ENCODE results near the gene PER2.

DNA sequence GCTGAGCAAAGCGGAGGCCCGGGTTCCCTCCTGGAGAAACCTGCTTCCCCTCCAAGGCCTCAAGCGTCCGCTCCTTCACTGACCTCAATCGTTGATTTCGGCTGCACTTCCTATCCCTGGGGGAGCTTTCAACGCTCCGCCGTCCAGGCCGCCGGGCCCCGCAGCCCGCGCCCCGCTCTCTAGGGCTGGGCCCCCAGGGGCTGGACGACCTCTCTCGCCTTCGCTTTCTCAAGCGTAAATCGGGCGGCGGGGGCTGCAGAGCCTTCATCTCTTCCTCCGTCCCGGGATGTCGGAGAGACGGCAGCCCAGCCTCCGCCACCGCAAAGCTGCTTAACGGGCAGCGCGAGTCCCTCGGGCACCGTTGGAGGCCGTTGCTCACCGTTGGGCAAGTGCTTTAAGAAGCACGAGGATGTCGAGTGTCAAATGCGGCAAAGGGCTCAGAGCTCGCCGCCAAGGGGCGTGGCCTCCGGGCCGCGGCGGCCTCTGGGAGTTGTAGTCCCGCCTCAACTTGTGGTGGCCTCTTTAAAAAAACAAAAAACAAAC, 57.1 kb downstream of the PER2 start:
- TF ChIP-seq, protein P1, sequence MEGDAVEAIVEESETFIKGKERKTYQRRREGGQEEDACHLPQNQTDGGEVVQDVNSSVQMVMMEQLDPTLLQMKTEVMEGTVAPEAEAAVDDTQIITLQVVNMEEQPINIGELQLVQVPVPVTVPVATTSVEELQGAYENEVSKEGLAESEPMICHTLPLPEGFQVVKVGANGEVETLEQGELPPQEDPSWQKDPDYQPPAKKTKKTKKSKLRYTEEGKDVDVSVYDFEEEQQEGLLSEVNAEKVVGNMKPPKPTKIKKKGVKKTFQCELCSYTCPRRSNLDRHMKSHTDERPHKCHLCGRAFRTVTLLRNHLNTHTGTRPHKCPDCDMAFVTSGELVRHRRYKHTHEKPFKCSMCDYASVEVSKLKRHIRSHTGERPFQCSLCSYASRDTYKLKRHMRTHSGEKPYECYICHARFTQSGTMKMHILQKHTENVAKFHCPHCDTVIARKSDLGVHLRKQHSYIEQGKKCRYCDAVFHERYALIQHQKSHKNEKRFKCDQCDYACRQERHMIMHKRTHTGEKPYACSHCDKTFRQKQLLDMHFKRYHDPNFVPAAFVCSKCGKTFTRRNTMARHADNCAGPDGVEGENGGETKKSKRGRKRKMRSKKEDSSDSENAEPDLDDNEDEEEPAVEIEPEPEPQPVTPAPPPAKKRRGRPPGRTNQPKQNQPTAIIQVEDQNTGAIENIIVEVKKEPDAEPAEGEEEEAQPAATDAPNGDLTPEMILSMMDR (IDR thresholded peaks at IDR 0.05): no peak
- no peak for TF ChIP-seq POLR2A (IDR thresholded peaks at IDR 0.05)
